Hepatocyte (in vitro differentiated cells): Measurements from ENCODE around the gene NRXN2. TPM values are rescaled to one million over a fixed set of nuclear protein-coding genes. Genes with fewer than 3 reads are reported as not detected.

Source experiments
- DNase-seq: peaks from one replicate; pipeline ENCODE4 v3.0.0-alpha.2; 2016; ENCODE audit warnings: low spot score
- H2AFZ ChIP-seq: fragments of 200-600 bp; sonication (generic); 2 replicates; pipeline ENCODE4 v1.6.0; 2016; ENCODE audit warnings: antibody characterized with exemption, mild to moderate bottlenecking
- H3K27ac ChIP-seq: fragments of 200-600 bp; sonication (generic); 2 replicates; pipeline ENCODE4 v1.5.1; 2016; ENCODE audit warnings: mild to moderate bottlenecking
- H3K27me3 ChIP-seq: fragments of 200-600 bp; sonication (generic); 2 replicates; pipeline ENCODE4 v1.6.1; 2016
- H3K36me3 ChIP-seq: fragments of 200-600 bp; sonication (generic); replicated peaks from 2 replicates; pipeline ENCODE4 v1.5.1; 2016; ENCODE audit warnings: low read depth; ENCODE audit not compliant: insufficient read depth
- H3K4me1 ChIP-seq: fragments of 200-600 bp; sonication (generic); 2 replicates; pipeline ENCODE4 v1.5.1; 2016; ENCODE audit warnings: mild to moderate bottlenecking, moderate library complexity; ENCODE audit not compliant: insufficient read depth
- H3K4me2 ChIP-seq: fragments of 200-600 bp; sonication (generic); 2 replicates; pipeline ENCODE4 v1.6.0; 2016
- H3K4me3 ChIP-seq: fragments of 200-600 bp; sonication (generic); 2 replicates; pipeline ENCODE4 v1.5.1; 2016; ENCODE audit warnings: mild to moderate bottlenecking
- H3K79me2 ChIP-seq: fragments of 200-600 bp; sonication (generic); 2 replicates; pipeline ENCODE4 v1.6.0; 2017; ENCODE audit warnings: mild to moderate bottlenecking
- H3K9me2 ChIP-seq: fragments of 200-600 bp; sonication (generic); replicated peaks from 2 replicates; pipeline ENCODE4 v1.6.0; 2017; ENCODE audit warnings: mild to moderate bottlenecking; ENCODE audit not compliant: insufficient read depth
- H3K9me3 ChIP-seq: fragments of 200-600 bp; sonication (generic); 2 replicates; pipeline ENCODE4 v1.5.1; 2016; ENCODE audit warnings: low read depth, mild to moderate bottlenecking
- H4K20me1 ChIP-seq: fragments of 200-600 bp; sonication (generic); 2 replicates; pipeline ENCODE4 v1.6.0; 2016; ENCODE audit warnings: mild to moderate bottlenecking; ENCODE audit not compliant: insufficient read depth, poor library complexity, severe bottlenecking
- EZH2 ChIP-seq: fragments of 200-600 bp; sonication (generic); IDR thresholded peaks from 2 replicates; pipeline ENCODE4 v1.6.1; 2016; ENCODE audit warnings: antibody characterized with exemption, mild to moderate bottlenecking, borderline replicate concordance
- EZH2phosphoT487 ChIP-seq: fragments of 200-600 bp; sonication (generic); IDR thresholded peaks from one replicate; pipeline ENCODE4 v1.6.1; 2018; ENCODE audit warnings: antibody characterized with exemption, mild to moderate bottlenecking, low read depth, moderate library complexity; ENCODE audit not compliant: unreplicated experiment, severe bottlenecking
- WGBS: methylation state at CpG from one replicate; pipeline ENCODE4 v1.1.6; 2016; ENCODE audit warnings: low lambda C conversion rate; ENCODE audit errors: missing lambda C conversion rate; 5-methylcytosine and 5-hydroxymethylcytosine counted together
- polyA plus RNA-seq: library from polyadenylated mRNA; unstranded; fragments of >200 nt; fragmentation: Nextera tagmentation; extraction: Ambion mirVana; gene quantifications from 2 replicates; pipeline ENCODE4 v1.2.1, GENCODE V29; 2016
- total RNA-seq: library from RNA; depleted of rRNA; stranded (reverse); fragments of >200 nt; gene quantifications from 2 replicates; pipeline ENCODE4 v1.2.3, GENCODE V29; 2014
- TF ChIP-seq, protein P1 (sequence below): fragments of 200-600 bp; sonication (generic); IDR thresholded peaks from 2 replicates; pipeline ENCODE4 v1.5.1; 2016; ENCODE audit warnings: antibody characterized with exemption, mild to moderate bottlenecking; ENCODE audit not compliant: poor library complexity

The NRXN2 gene
- total and polyA plus RNA-seq, 2 experiments from 2014 or later: 0.83 to 1.7 TPM

DNA sequence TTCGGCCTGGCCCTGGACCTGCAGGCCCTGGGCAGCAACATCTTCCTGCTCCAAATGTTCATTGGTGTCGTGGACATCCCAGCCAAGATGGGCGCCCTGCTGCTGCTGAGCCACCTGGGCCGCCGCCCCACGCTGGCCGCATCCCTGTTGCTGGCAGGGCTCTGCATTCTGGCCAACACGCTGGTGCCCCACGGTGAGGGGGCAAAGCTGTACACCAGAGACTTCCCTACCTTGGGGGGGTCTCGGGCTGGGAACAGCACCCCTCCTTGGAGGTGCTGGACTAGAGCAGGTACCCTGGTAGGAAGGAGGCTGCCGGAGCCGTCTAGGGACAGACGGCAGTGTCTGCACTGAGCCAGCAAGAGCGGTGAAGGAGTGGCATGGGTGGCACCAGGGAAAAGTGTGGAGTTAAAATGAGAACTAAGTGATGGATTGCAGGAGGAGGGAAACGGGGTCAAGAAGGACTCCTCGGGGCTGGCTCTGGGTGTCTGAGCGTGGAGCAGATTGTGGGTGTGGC is 123.2 kb downstream of the NRXN2 start:
- Histone ChIP-seq H3K36me3 (no peaks in the 10 kb centered on the region), H2AFZ (no peak overlapping the region), H3K27ac (no peak overlapping the region), H3K4me1 (no peaks in the 10 kb centered on the region), H4K20me1 (no peaks in the 10 kb centered on the region), H3K27me3 (no peaks in the 10 kb centered on the region), H3K4me2 (no peak overlapping the region), H3K79me2 (no peaks in the 10 kb centered on the region), H3K9me2 (no peaks in the 10 kb centered on the region), H3K9me3 (no peaks in the 10 kb centered on the region), H3K4me3 (no peak overlapping the region)
- no peak for TF ChIP-seq EZH2phosphoT487
- TF ChIP-seq EZH2: no peak
- TF ChIP-seq, protein P1, sequence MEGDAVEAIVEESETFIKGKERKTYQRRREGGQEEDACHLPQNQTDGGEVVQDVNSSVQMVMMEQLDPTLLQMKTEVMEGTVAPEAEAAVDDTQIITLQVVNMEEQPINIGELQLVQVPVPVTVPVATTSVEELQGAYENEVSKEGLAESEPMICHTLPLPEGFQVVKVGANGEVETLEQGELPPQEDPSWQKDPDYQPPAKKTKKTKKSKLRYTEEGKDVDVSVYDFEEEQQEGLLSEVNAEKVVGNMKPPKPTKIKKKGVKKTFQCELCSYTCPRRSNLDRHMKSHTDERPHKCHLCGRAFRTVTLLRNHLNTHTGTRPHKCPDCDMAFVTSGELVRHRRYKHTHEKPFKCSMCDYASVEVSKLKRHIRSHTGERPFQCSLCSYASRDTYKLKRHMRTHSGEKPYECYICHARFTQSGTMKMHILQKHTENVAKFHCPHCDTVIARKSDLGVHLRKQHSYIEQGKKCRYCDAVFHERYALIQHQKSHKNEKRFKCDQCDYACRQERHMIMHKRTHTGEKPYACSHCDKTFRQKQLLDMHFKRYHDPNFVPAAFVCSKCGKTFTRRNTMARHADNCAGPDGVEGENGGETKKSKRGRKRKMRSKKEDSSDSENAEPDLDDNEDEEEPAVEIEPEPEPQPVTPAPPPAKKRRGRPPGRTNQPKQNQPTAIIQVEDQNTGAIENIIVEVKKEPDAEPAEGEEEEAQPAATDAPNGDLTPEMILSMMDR: no peak
- WGBS: 96% methylated on average over 17 of the region's 17 CpGs
- DNase-seq: no peak

DNA sequence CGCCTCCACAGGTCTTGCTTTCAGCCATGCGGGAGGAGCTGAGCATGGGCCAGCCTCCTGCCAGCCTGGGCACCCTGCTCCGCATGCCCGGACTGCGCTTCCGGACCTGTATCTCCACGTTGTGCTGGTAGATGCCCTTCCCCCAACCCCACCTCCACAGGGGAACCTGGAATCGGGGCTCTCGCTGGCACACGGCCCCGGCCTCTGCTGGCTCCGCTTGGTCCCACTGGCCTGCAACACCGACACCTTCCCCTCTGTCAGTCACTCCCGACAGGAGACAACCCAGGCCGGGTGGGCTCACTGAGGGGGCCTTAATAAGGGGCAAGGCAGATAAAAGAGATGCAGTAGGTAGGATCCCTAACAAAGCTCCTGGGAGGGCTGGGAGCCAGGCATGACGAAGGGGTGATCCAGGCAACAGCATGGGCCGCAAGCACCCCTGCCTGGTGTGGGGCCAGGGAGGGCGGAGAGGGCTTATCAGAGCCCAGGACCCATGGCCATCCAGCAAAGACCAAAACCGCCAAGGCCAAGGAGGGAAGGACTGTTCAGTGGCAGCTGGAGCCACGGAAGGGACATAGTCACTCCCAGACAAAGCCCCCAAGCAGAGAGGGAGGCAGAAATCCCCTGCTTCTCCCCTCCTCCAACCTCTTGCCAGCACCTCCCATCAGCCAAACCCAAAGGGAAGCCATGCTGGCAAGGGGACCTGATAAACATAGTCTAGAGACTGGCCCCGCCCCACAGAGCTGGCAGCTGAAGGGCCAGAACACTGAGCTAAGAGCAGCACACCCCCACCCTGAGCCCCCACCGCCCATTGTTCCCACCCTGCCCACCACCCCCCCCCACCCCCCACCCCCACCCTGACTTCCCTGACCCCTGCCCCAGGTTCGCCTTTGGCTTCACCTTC is 124.0 kb downstream of the NRXN2 start:
- Histone ChIP-seq H3K4me3 (no peak overlapping the region), H3K79me2 (no peaks in the 10 kb centered on the region), H4K20me1 (no peaks in the 10 kb centered on the region), H3K36me3 (no peaks in the 10 kb centered on the region), H3K9me3 (no peaks in the 10 kb centered on the region), H2AFZ (no peak overlapping the region), H3K27me3 (no peaks in the 10 kb centered on the region), H3K4me1 (no peaks in the 10 kb centered on the region), H3K27ac (no peak overlapping the region), H3K4me2 (no peak overlapping the region), H3K9me2 (no peaks in the 10 kb centered on the region)
- DNase-seq: no peak
- 89% methylated on average over 21 of the region's 23 CpGs for WGBS
- TF ChIP-seq, protein P1: no peak
- TF ChIP-seq EZH2phosphoT487: no peak
- TF ChIP-seq EZH2: no peak

GRCh38 chr11:64598106-64598796 is 124.7 kb downstream of the NRXN2 start:
- H4K20me1 ChIP-seq: no peaks in the 10 kb centered on the region

More at GRCh38 chr11:64598106-64598796, 124.7 kb downstream of the NRXN2 start:
- H3K9me2 ChIP-seq: no peaks in the 10 kb centered on the region
- no peaks in the 10 kb centered on the region for H3K9me3 ChIP-seq
- no peaks in the 10 kb centered on the region for H3K27me3 ChIP-seq
- no peak overlapping the region for H3K27ac ChIP-seq
- DNase-seq: no peak
- no peak overlapping the region for H3K4me3 ChIP-seq
- H2AFZ ChIP-seq: no peak overlapping the region
- no peaks in the 10 kb centered on the region for H3K79me2 ChIP-seq
- TF ChIP-seq, protein P1: no peak
- no peak for TF ChIP-seq EZH2
- no peak for TF ChIP-seq EZH2phosphoT487
- no peak overlapping the region for H3K4me2 ChIP-seq
- H3K36me3 ChIP-seq: no peaks in the 10 kb centered on the region
- 90% methylated on average over 12 of the region's 12 CpGs for WGBS
- no peaks in the 10 kb centered on the region for H3K4me1 ChIP-seq
